HepG2 (cell line): Measurements from ENCODE around the gene ARL6IP4. TPM values are rescaled to one million over a fixed set of nuclear protein-coding genes. Genes with fewer than 3 reads are reported as not detected.

Experiments
- ARNT2 ChIP-seq: sonication (generic); formaldehyde crosslinking; IDR thresholded peaks from 2 replicates; pipeline ENCODE4 v1.8.0; 2022; ENCODE audit warnings: mild to moderate bottlenecking, low read depth, missing genetic modification reagents, moderate library complexity
- BORCS8-MEF2B ChIP-seq: sonication (generic); formaldehyde crosslinking; IDR thresholded peaks from 2 replicates; pipeline ENCODE4 v1.8.0; 2022; ENCODE audit warnings: mild to moderate bottlenecking, missing genetic modification reagents
- CREB1 ChIP-seq, 2 experiments: fragments of 450-650 bp in 1 of 2; IDR thresholded peaks; 2 replicates each; pipeline ENCODE4 v1.6.1; 2016 to 2017; ENCODE audit warnings: control low read depth in 1 of 2, mild to moderate bottlenecking in 1 of 2, missing compliant biosample characterization in 1 of 2, missing genetic modification characterization in 1 of 2
- NR3C1 ChIP-seq: sonication (generic); formaldehyde crosslinking; IDR thresholded peaks from 2 replicates; pipeline ENCODE4 v1.4.0; 2020; ENCODE audit warnings: missing genetic modification reagents
- SALL1 ChIP-seq: sonication (generic); formaldehyde crosslinking; IDR thresholded peaks from 2 replicates; pipeline ENCODE4 v1.8.0; 2022; ENCODE audit warnings: mild to moderate bottlenecking, missing genetic modification reagents
- SMYD3 ChIP-seq: sonication (generic); formaldehyde crosslinking; IDR thresholded peaks from 2 replicates; pipeline ENCODE4 v1.8.1; 2023; ENCODE audit warnings: mild to moderate bottlenecking, missing genetic modification reagents
- TCF7L2 ChIP-seq: IDR thresholded peaks from 2 replicates; pipeline ENCODE4 v1.6.1; 2011; ENCODE audit warnings: mild to moderate bottlenecking, low read depth, low read length, moderate library complexity
- TOPORS ChIP-seq: sonication (generic); formaldehyde crosslinking; IDR thresholded peaks from 2 replicates; pipeline ENCODE4 v1.8.0; 2023; ENCODE audit warnings: mild to moderate bottlenecking, missing genetic modification reagents
- U2AF2 ChIP-seq: fragments of 200-400 bp; formaldehyde crosslinking; IDR thresholded peaks from 2 replicates; pipeline ENCODE4 v1.6.1; 2017; ENCODE audit warnings: low read depth, mild to moderate bottlenecking, low read length
- ZBTB7A ChIP-seq: sonication (generic); formaldehyde crosslinking; IDR thresholded peaks from 2 replicates; pipeline ENCODE4 v1.8.0; 2022; ENCODE audit warnings: mild to moderate bottlenecking, missing genetic modification reagents
- ZFX ChIP-seq: sonication (generic); formaldehyde crosslinking; IDR thresholded peaks from 2 replicates; pipeline ENCODE4 v1.4.0; 2020; ENCODE audit warnings: mild to moderate bottlenecking, low read depth, missing genetic modification reagents, moderate library complexity
- ZNF12 ChIP-seq: sonication (generic); formaldehyde crosslinking; IDR thresholded peaks from 2 replicates; pipeline ENCODE4 v1.5.0; 2020; ENCODE audit warnings: missing genetic modification reagents
- ZNF263 ChIP-seq: sonication (generic); formaldehyde crosslinking; IDR thresholded peaks from 2 replicates; pipeline ENCODE4 v1.4.0; 2020; ENCODE audit warnings: missing genetic modification reagents
- ZNF44 ChIP-seq: sonication (generic); formaldehyde crosslinking; IDR thresholded peaks from 2 replicates; pipeline ENCODE4 v1.5.1; 2020; ENCODE audit warnings: mild to moderate bottlenecking, missing genetic modification reagents
- ZNF773 ChIP-seq: sonication (generic); formaldehyde crosslinking; IDR thresholded peaks from 2 replicates; pipeline ENCODE4 v1.4.0; 2020; ENCODE audit warnings: missing genetic modification reagents, borderline replicate concordance
- ZNF788 ChIP-seq: sonication (generic); formaldehyde crosslinking; IDR thresholded peaks from 2 replicates; pipeline ENCODE4 v1.5.0; 2020; ENCODE audit warnings: mild to moderate bottlenecking, missing genetic modification reagents, borderline replicate concordance
- ZSCAN25 ChIP-seq: sonication (generic); formaldehyde crosslinking; IDR thresholded peaks from 2 replicates; pipeline ENCODE4 v1.8.0; 2022; ENCODE audit warnings: mild to moderate bottlenecking, missing genetic modification reagents
- ZSCAN31 ChIP-seq: sonication (generic); formaldehyde crosslinking; IDR thresholded peaks from 2 replicates; pipeline ENCODE4 v1.5.0; 2020; ENCODE audit warnings: low read depth, mild to moderate bottlenecking, missing genetic modification reagents
- polyA plus RNA-seq, 8 experiments: library from polyadenylated mRNA; depleted of rRNA in 3 of 8; stranded (reverse) in 7 of 8; unstranded in 1 of 8; fragments of >200 nt; fragmentation: Illumina TruSeq in 4 of 8; extraction: Trizol in 4 of 8; gene quantifications; 2 replicates each; pipeline versions ENCODE4 v1.2.1 to v1.2.3, GENCODE V29; 2011 to 2016; ENCODE audit warnings: low read depth in 4 of 8, missing spikeins in 1 of 8, mixed read lengths in 1 of 8; ENCODE audit not compliant: insufficient read depth in 1 of 8
- total RNA-seq, 5 experiments: library from RNA; depleted of rRNA; stranded (reverse); fragments of >200 nt; fragmentation: Illumina TruSeq; extraction: Trizol; gene quantifications; 2 replicates each; pipeline ENCODE4 v1.2.3, GENCODE V29; 2016; ENCODE audit warnings: low read depth in 1 of 5
- TF ChIP-seq, protein P1 (sequence below): sonication (generic); formaldehyde crosslinking; IDR thresholded peaks from 2 replicates; pipeline ENCODE4 v1.8.1; 2023; ENCODE audit warnings: mild to moderate bottlenecking, inconsistent platforms, moderate library complexity, missing genetic modification reagents, borderline replicate concordance
- TF ChIP-seq, protein P2 (sequence below): sonication (generic); formaldehyde crosslinking; IDR thresholded peaks from 2 replicates; pipeline ENCODE4 v1.5.1; 2020; ENCODE audit warnings: missing genetic modification reagents, mild to moderate bottlenecking, borderline replicate concordance
- TF ChIP-seq, protein P3 (sequence below): sonication (generic); formaldehyde crosslinking; IDR thresholded peaks from 2 replicates; pipeline ENCODE4 v1.4.0; 2020; ENCODE audit warnings: missing genetic modification reagents, borderline replicate concordance

The ARL6IP4 gene
- total and polyA plus RNA-seq, 2 of the 13 experiments (the other 11 are each of a cell fraction or from before 2014, with no cell fraction given) = 155 to 220 TPM

DNA sequence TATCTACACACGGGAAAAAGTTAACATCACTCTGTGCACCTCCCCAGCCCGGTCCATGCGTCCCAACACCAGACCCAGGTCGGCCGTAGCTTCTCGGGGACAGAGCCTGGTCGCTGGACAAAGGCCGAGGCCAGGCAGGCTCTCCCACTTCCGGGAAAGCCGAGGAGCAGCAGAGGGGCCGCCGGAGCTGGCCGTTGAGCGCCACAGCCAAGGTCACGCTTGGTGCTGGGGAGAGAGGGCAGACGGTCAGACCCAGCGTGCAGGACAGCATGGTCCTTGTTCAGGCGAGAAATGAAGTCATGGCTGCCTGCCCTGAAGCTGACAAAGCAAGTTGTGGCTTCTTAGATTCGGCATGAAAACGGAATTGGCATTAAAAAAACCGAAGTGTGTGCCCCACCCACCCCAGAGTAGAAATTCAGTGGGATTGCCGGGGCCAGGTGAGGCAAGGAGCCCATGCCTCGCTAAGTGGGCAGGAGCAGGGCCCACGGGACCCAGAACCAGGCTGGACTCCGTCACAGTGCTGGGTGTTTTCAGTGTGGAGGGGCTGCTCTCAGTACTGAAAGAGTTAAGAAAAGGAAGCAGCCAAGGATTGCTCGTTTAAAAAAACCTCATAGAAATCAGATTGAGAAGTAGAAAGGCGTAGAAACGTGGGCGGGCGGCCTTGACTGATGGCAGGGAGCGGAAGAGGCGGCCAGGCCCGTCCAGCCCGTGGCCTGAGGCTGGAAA is 4.3 kb downstream of the ARL6IP4 start (continued):
- TF ChIP-seq NR3C1 (CRISPR knock-in tag) (no peak), ZNF773 (no peak), ZSCAN31 (CRISPR knock-in tag) (peak; percentile 57; the same call in 1 of the 2 replicates), ZFX (peak; percentile 87), CREB1 (IDR thresholded peaks at IDR 0.05) (no peak), CREB1 (CRISPR knock-in tag; IDR thresholded peaks at IDR 0.05) (no peak), ZNF263 (CRISPR knock-in tag) (peak; percentile 47; the same call in 1 of the 2 replicates), ZBTB7A (CRISPR knock-in tag) (no peak), U2AF2 (no peak), BORCS8-MEF2B (CRISPR knock-in tag) (peak; percentile 42), ZNF12 (no peak), SMYD3 (CRISPR knock-in tag) (peak; percentile 86), ARNT2 (no peak), ZSCAN25 (CRISPR knock-in tag) (peak; percentile 71), TCF7L2 (no peak), ZNF788 (CRISPR knock-in tag) (peak; percentile 84; the same call in 1 of the 2 replicates), TOPORS (CRISPR knock-in tag) (peak; percentile 65; the same call in 1 of the 2 replicates), ZNF44 (no peak), SALL1 (CRISPR knock-in tag) (peak; percentile 91)
- TF ChIP-seq, protein P1, sequence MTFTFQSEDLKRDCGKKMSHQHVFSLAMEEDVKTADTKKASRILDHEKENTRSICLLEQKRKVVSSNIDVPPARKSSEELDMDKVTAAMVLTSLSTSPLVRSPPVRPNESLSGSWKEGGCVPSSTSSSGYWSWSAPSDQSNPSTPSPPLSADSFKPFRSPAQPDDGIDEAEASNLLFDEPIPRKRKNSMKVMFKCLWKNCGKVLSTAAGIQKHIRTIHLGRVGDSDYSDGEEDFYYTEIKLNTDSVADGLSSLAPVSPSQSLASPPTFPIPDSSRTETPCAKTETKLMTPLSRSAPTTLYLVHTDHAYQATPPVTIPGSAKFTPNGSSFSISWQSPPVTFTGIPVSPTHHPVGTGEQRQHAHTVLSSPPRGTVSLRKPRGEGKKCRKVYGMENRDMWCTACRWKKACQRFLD (CRISPR knock-in tag) = 0 out of 2 replicates have a peak, but pooled peaks have one; percentile 59
- TF ChIP-seq, protein P2, sequence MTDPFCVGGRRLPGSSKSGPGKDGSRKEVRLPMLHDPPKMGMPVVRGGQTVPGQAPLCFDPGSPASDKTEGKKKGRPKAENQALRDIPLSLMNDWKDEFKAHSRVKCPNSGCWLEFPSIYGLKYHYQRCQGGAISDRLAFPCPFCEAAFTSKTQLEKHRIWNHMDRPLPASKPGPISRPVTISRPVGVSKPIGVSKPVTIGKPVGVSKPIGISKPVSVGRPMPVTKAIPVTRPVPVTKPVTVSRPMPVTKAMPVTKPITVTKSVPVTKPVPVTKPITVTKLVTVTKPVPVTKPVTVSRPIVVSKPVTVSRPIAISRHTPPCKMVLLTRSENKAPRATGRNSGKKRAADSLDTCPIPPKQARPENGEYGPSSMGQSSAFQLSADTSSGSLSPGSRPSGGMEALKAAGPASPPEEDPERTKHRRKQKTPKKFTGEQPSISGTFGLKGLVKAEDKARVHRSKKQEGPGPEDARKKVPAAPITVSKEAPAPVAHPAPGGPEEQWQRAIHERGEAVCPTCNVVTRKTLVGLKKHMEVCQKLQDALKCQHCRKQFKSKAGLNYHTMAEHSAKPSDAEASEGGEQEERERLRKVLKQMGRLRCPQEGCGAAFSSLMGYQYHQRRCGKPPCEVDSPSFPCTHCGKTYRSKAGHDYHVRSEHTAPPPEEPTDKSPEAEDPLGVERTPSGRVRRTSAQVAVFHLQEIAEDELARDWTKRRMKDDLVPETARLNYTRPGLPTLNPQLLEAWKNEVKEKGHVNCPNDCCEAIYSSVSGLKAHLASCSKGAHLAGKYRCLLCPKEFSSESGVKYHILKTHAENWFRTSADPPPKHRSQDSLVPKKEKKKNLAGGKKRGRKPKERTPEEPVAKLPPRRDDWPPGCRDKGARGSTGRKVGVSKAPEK (CRISPR knock-in tag) = no peak
- TF ChIP-seq, protein P3, sequence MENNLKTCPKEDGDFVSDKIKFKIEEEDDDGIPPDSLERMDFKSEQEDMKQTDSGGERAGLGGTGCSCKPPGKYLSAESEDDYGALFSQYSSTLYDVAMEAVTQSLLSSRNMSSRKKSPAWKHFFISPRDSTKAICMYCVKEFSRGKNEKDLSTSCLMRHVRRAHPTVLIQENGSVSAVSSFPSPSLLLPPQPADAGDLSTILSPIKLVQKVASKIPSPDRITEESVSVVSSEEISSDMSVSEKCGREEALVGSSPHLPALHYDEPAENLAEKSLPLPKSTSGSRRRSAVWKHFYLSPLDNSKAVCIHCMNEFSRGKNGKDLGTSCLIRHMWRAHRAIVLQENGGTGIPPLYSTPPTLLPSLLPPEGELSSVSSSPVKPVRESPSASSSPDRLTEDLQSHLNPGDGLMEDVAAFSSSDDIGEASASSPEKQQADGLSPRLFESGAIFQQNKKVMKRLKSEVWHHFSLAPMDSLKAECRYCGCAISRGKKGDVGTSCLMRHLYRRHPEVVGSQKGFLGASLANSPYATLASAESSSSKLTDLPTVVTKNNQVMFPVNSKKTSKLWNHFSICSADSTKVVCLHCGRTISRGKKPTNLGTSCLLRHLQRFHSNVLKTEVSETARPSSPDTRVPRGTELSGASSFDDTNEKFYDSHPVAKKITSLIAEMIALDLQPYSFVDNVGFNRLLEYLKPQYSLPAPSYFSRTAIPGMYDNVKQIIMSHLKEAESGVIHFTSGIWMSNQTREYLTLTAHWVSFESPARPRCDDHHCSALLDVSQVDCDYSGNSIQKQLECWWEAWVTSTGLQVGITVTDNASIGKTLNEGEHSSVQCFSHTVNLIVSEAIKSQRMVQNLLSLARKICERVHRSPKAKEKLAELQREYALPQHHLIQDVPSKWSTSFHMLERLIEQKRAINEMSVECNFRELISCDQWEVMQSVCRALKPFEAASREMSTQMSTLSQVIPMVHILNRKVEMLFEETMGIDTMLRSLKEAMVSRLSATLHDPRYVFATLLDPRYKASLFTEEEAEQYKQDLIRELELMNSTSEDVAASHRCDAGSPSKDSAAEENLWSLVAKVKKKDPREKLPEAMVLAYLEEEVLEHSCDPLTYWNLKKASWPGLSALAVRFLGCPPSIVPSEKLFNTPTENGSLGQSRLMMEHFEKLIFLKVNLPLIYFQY (CRISPR knock-in tag) = peak; percentile 32; the same call in 1 of the 2 replicates
